ENCODE data around the gene WNT2. TPM values are rescaled to one million over a fixed set of nuclear protein-coding genes. Genes with fewer than 3 reads are reported as not detected.

Gene WNT2
- total RNA-seq, 1 experiment from 2014 or later: not detected

GRCh38 chr7:117320523-117320922 lies 2.3 kb downstream of the WNT2 start:
- BruUV-seq (replicated peaks): no TSS peak
- CTCF ChIA-PET: no interaction called here

DNA sequence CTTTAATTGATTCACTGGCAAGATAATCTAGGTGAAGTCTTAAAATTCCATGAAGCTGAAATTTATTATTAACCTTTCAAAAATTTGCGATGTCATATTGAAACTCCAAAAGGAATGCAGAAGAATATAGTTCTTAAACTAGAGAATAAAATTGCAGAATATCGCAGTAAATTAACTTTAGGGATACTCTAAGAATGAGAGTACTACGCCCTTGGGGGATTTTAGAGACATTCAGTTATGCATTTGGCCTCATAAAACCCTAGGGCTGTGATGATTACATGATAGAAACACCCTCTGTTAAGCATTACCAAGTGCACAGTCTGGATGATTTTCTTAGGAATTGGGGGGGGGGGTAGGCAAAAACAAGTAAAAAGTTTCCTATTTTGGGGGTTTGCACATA lies 3.7 kb downstream of the WNT2 start:
- H3K36me3 ChIP-seq (ENCODE audit: low read depth): no peaks in the 10 kb centered on the region
- H4K20me1 ChIP-seq (ENCODE audit: insufficient read depth): no peaks in the 10 kb centered on the region
- H3K27me3 ChIP-seq (ENCODE audit: insufficient read depth, low read depth): no peaks in the 10 kb centered on the region
- no peak for DNase-seq
- no peaks in the 10 kb centered on the region for H3F3A ChIP-seq (ENCODE audit: insufficient read depth, low read depth)
- H3K27ac ChIP-seq: no peak overlapping the region
- H3K4me2 ChIP-seq: no peak overlapping the region
- ChIA-PET POLR2A (ENCODE audit: unreplicated experiment) (no interaction called here), CTCF (interaction anchor here (0.6 kb wide), 1 partner anchor 397 kb away, joined by 3 read pairs; no protein-coding TSS in a partner anchor)
- no peak for TF ChIP-seq CTCF (conservative IDR thresholded peaks at IDR 0.05)
- TF ChIP-seq EZH2 (IDR thresholded peaks at IDR 0.05; ENCODE audit: low read depth): no peak
- H3K79me2 ChIP-seq (ENCODE audit: low read depth): no peaks in the 10 kb centered on the region
- no peak overlapping the region for H2AFZ ChIP-seq
- H3K4me1 ChIP-seq (replicated peaks; ENCODE audit: insufficient read depth): no peaks in the 10 kb centered on the region
- H3K9me3 ChIP-seq (ENCODE audit: insufficient read depth, low read depth): no peaks in the 10 kb centered on the region
- no peak overlapping the region for H3K4me3 ChIP-seq
- no TSS peak for BruUV-seq (replicated peaks)
- H3K9me2 ChIP-seq (ENCODE audit: insufficient read depth): no peaks in the 10 kb centered on the region; the same call in 1 of the 2 replicates
- intact Hi-C loops (cut with micrococcal nuclease; ENCODE audit: unreplicated experiment): no loop called here

More at GRCh38 chr7:117320523-117320922, 2.3 kb downstream of the WNT2 start:
- POLR2A ChIA-PET (ENCODE audit: unreplicated experiment): no interaction called here
- no peaks in the 10 kb centered on the region for H3K27me3 ChIP-seq (ENCODE audit: insufficient read depth, low read depth)
- H3K9me3 ChIP-seq (ENCODE audit: insufficient read depth, low read depth): no peaks in the 10 kb centered on the region
- H3F3A ChIP-seq (ENCODE audit: insufficient read depth, low read depth): no peaks in the 10 kb centered on the region
- H3K4me2 ChIP-seq: no peak overlapping the region
- H3K36me3 ChIP-seq (ENCODE audit: low read depth): no peaks in the 10 kb centered on the region
- intact Hi-C loops (cut with micrococcal nuclease; ENCODE audit: unreplicated experiment): no loop called here
- no peaks in the 10 kb centered on the region for H3K4me1 ChIP-seq (replicated peaks; ENCODE audit: insufficient read depth)
- no peaks in the 10 kb centered on the region for H4K20me1 ChIP-seq (ENCODE audit: insufficient read depth)
- H3K4me3 ChIP-seq: no peak overlapping the region
- H2AFZ ChIP-seq: no peak overlapping the region
- no peaks in the 10 kb centered on the region; the same call in 1 of the 2 replicates for H3K9me2 ChIP-seq (ENCODE audit: insufficient read depth)
- no peaks in the 10 kb centered on the region for H3K79me2 ChIP-seq (ENCODE audit: low read depth)
- no peak overlapping the region for H3K27ac ChIP-seq
- DNase-seq: no peak
- no peak for TF ChIP-seq EZH2 (IDR thresholded peaks at IDR 0.05; ENCODE audit: low read depth)
- TF ChIP-seq CTCF (conservative IDR thresholded peaks at IDR 0.05): no peak

DNA sequence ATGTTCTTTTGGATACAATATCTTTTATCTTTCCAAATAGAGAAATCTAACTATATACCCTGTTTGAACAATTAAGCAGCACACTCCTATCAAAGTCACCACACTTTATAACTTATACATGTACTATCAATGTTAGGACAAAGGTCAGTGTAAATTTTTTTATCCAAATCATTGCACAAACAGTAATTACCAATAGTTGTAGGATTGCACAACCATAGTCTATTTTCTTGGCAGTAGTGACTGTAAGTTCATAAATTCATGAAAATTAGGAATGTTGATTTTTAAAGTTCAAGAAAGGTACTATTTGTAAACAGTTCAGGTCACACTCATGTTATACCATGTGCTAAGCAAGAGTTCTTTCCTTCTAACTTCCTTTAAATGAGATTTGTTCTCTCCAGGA lies 9.3 kb downstream of the WNT2 start:
- H3K79me2 ChIP-seq (ENCODE audit: low read depth): no peaks in the 10 kb centered on the region
- no peak overlapping the region for H3K4me2 ChIP-seq
- H3K27me3 ChIP-seq (ENCODE audit: insufficient read depth, low read depth): no peaks in the 10 kb centered on the region
- POLR2A ChIA-PET (ENCODE audit: unreplicated experiment): no interaction called here
- H3K9me2 ChIP-seq (ENCODE audit: insufficient read depth): no peaks in the 10 kb centered on the region
- no peaks in the 10 kb centered on the region for H3K9me3 ChIP-seq (ENCODE audit: insufficient read depth, low read depth)
- no peak for DNase-seq
- BruUV-seq (replicated peaks): no TSS peak
- CTCF ChIA-PET: no interaction called here
- TF ChIP-seq EZH2 (IDR thresholded peaks at IDR 0.05; ENCODE audit: low read depth) (no peak), CTCF (conservative IDR thresholded peaks at IDR 0.05) (no peak)
- no peaks in the 10 kb centered on the region for H4K20me1 ChIP-seq (ENCODE audit: insufficient read depth)
- no peaks in the 10 kb centered on the region for H3F3A ChIP-seq (ENCODE audit: insufficient read depth, low read depth)
- intact Hi-C loops (cut with micrococcal nuclease; ENCODE audit: unreplicated experiment): no loop called here
- no peak overlapping the region for H3K4me3 ChIP-seq
- no peaks in the 10 kb centered on the region for H3K4me1 ChIP-seq (replicated peaks; ENCODE audit: insufficient read depth)
- H3K27ac ChIP-seq: no peak overlapping the region
- no peak overlapping the region for H2AFZ ChIP-seq
- H3K36me3 ChIP-seq (ENCODE audit: low read depth): no peaks in the 10 kb centered on the region
